Pancreas (tissue), 10 donors: ENCODE measurements around the gene ARHGAP30. TPM values are rescaled to one million over a fixed set of nuclear protein-coding genes. Genes with fewer than 3 reads are reported as not detected.

Source experiments
- ATAC-seq, 4 donors: fragments of 200-7000 bp; cut with Tn5 transposase; one replicate each; pipeline versions ENCODE4 v1.8.0 to v1.9.1; 2020; ENCODE audit warnings: mild to moderate bottlenecking in 4 of 4, moderate library complexity in 4 of 4
- DNase-seq, 6 donors: peaks; one replicate each; pipeline ENCODE4 v3.0.0-alpha.2; 2020
- FAIRE-seq: peaks from 2 replicates; lab custom pipeline; 2012; peaks lifted over from hg19 to GRCh38; lab: Jason Lieb, UNC
- H3K27ac ChIP-seq, 4 donors: fragments of 200-600 bp; sonication (generic); 1 replicate in 3 of 4; 2 replicates in 1 of 4; pipeline versions ENCODE4 v1.5.0 to v1.8.0; 2020
- H3K27me3 ChIP-seq, 4 donors: fragments of 200-600 bp; one replicate each; pipeline ENCODE4 v1.8.0; 2021
- H3K36me3 ChIP-seq, 3 donors: fragments of 200-600 bp; sonication (generic) in 1 of 3; one replicate each; pipeline versions ENCODE4 v1.5.0 to v1.8.0; 2020 to 2021
- H3K4me1 ChIP-seq, 3 donors: fragments of 200-600 bp; one replicate each; pipeline ENCODE4 v1.8.0; 2021
- H3K4me3 ChIP-seq, 4 donors: fragments of 200-600 bp; sonication (generic) in 2 of 4; one replicate each; pipeline versions ENCODE4 v1.5.0 to v1.8.0; 2020 to 2021
- H3K9me3 ChIP-seq, 4 donors: fragments of 200-600 bp; one replicate each; pipeline ENCODE4 v1.8.0; 2021
- CTCF ChIP-seq, 4 donors: fragments of 200-600 bp; sonication (generic) in 3 of 4; IDR thresholded peaks; one replicate each; pipeline versions ENCODE4 v1.5.0 to v1.8.0; 2021; ENCODE audit warnings: antibody characterized with exemption in 4 of 4
- WGBS, 2 donors: extraction: QIAGEN DNeasy Blood & Tissue Kit; methylation state at CpG; one replicate each; pipeline ENCODE4 v1.1.7; 2013; 5-methylcytosine and 5-hydroxymethylcytosine counted together
- intact Hi-C, 3 donors: fragments of 100-400 bp; cut with DNase I; formaldehyde crosslinking; loops; one replicate each; pipeline versions ENCODE4 v1.11.1 to v1.14.2; 2022
- polyA plus RNA-seq, 2 donors: library from polyadenylated mRNA; stranded (reverse); fragments of 200-250 nt; gene quantifications; one replicate each; pipeline ENCODE4 v1.2.3, GENCODE V29; 2013
- total RNA-seq, 6 donors: library from RNA; stranded (reverse); fragmentation: NEBNext Ultra II Directional in 4 of 6; extraction: Animal tissue kit (Norgen Biotek cat#: 25700) in 4 of 6; gene quantifications; one replicate each; pipeline versions ENCODE4 v1.2.1 to v1.2.4, GENCODE V29; 2021 to 2023
- donor health status: healthy with polysubstance abuse.
- donor health status: DM: no; HTN: no; CAD: no; lungs with moderate emphysema.
- donor health status: DM: no; HTN: no; CAD: no.
- donor health status: control.
- donor health status: control.
- donor health status: Bipolar disorder and iron deficiency.
- donor health status: DM: yes; HTN: yes; CAD: no.
- donor health status: DM: no; HTN: no; CAD: no.
- donor health status: DM: no; HTN: no; CAD: no.
- donor health status: DM: yes; HTN: yes; CAD: no.

ARHGAP30 gene
- total and polyA plus RNA-seq, 8 donors, result 0.43 to 9.1 (median 1.7) TPM

DNA sequence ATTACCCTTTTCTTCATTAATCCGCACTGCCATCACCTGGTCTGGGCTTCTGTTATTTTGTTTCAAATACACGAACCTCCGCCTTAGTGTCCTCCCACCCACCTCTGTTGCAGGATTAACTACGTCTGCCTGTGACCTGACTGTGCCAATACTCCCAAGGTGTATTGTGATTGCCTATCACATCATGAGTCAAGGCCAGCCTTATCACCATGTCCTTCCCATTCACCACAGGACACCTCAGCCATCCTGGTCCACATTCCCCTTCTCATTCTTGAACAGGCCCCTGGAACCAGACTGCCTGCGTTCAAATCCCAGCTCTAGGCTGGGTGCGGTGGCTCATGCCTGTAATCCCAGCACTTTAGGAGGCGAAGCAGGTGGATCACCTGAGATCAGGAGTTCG lies 63.1 kb downstream of the ARHGAP30 start:
- no peaks in the 10 kb centered on the region for H3K36me3 ChIP-seq
- intact Hi-C loops, result loop anchor here in 1 of 3 donors (10.0 kb wide), 1 partner anchor 138 kb away; no protein-coding TSS in a partner anchor
- ATAC-seq, result no peak
- WGBS, 2 donors, result 82 to 84% methylated on average over 8 of the region's 8 CpGs
- no peak for TF ChIP-seq CTCF (IDR thresholded peaks at IDR 0.05)
- H3K27ac ChIP-seq, result no peak overlapping the region
- no peaks in the 10 kb centered on the region for H3K9me3 ChIP-seq
- FAIRE-seq, result no peak
- no peak for DNase-seq
- no peaks in the 10 kb centered on the region for H3K4me1 ChIP-seq
- no peak overlapping the region for H3K4me3 ChIP-seq
- H3K27me3 ChIP-seq, result no peaks in the 10 kb centered on the region

- no peak overlapping the region for H3K27ac ChIP-seq
These were observed 68.2 kb downstream of the ARHGAP30 start for GRCh38 chr1:161001525-161001924.

DNA sequence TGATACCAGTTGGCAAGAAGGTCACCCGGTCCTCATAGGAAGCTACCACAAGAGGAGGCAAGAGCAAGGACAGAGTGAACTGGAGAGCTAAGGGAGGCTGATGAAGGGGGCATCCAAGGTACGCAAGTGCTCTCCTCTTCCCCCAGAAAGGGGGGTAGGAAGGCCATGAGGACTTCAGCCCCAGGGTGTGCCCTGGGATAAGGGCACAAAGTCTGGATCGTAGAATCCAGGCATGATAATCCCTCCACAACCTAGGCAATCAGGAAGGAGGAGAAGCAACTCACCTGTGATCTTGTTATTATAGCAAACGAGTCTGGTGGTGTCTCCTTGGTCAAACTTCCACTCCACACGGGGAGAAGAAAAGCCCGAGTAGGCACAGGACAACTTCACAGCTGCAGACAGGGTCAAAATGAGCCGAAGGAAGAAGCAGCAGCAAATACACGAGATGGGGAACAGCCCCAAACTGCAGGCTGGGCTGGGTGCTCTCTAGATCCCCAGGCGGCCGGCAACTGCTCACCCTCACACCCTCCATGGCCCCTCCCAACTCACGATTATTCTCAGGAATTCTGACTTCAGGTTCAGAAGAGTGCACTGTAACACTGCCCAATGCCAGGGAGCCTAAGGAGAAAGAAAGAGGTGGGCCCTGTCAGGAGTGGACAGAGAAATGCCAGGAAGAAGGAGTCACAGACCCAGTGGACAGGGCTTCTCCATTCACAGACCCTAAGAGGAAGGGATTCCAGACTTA lies 68.8 kb downstream of the ARHGAP30 start:
- ATAC-seq (no peak), DNase-seq (no peak), FAIRE-seq (no peak)
- H3K36me3 ChIP-seq, result peaks cover 0 to 31% (median 18%) of the 10 kb centered on the region in 3 donors
- no peak overlapping the region for H3K4me3 ChIP-seq
- no peaks in the 10 kb centered on the region for H3K27me3 ChIP-seq
- H3K9me3 ChIP-seq, result no peaks in the 10 kb centered on the region
- intact Hi-C loops, result loop anchor here in 1 of 3 donors (10.0 kb wide), 1 partner anchor 144 kb away; no protein-coding TSS in a partner anchor
- TF ChIP-seq CTCF (IDR thresholded peaks at IDR 0.05), result no peak
- 80 to 89% methylated on average over 11 of the region's 11 CpGs for WGBS, 2 donors
- no peak overlapping the region for H3K27ac ChIP-seq
- H3K4me1 ChIP-seq, result no peaks in the 10 kb centered on the region

More at GRCh38 chr1:161001525-161001924, 68.2 kb downstream of the ARHGAP30 start:
- Histone ChIP-seq H3K36me3 (peaks cover 0 to 31% (median 18%) of the 10 kb centered on the region in 3 donors), H3K4me3 (no peak overlapping the region), H3K9me3 (no peaks in the 10 kb centered on the region), H3K27me3 (no peaks in the 10 kb centered on the region), H3K4me1 (no peaks in the 10 kb centered on the region)
- TF ChIP-seq CTCF (IDR thresholded peaks at IDR 0.05), result no peak
- WGBS, 2 donors, result 70 to 79% methylated on average over 5 of the region's 5 CpGs
- FAIRE-seq (no peak), ATAC-seq (no peak), DNase-seq (no peak)
- intact Hi-C loops, result loop anchor here in 1 of 3 donors (10.0 kb wide), 1 partner anchor 143 kb away; no protein-coding TSS in a partner anchor

DNA sequence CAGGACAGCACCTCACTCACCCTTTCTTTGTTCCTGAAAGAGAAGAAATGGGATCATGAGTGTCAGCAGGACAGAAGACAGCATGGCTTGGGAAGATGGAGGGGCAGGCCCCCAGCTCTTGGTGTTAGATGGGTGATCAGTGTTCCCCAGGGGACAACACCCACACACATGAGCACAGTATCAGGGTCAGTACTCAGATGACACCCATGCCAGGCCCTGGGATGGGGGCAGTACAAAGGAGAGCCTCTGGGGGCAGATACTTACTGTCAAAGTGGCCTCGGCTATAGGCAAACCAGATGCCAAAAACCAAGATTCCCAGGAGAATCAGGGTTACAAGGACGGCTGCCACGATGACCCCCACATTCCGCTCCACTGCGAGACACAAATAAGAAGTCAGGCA lies 70.3 kb downstream of the ARHGAP30 start:
- peaks cover 0 to 31% (median 18%) of the 10 kb centered on the region in 3 donors for H3K36me3 ChIP-seq
- ATAC-seq (no peak), FAIRE-seq (no peak), DNase-seq (no peak)
- H3K27ac ChIP-seq, result no peak overlapping the region
- no peak overlapping the region for H3K4me3 ChIP-seq
- H3K4me1 ChIP-seq, result no peaks in the 10 kb centered on the region
- intact Hi-C loops, result loop anchor here in 1 of 3 donors (10.0 kb wide), 1 partner anchor 95 kb away; the partner anchor contains the start of gene KLHDC9
- H3K9me3 ChIP-seq, result no peaks in the 10 kb centered on the region
- H3K27me3 ChIP-seq, result no peaks in the 10 kb centered on the region
- whole genome bisulfite sequencing, 2 donors, result 91 to 92% methylated on average over 5 of the region's 5 CpGs
- TF ChIP-seq CTCF (IDR thresholded peaks at IDR 0.05), result no peak
